Activated T-cell treated with anti-CD3 and anti-CD28 coated beads, Interleukin-2, amount 50 U/mL, for 72 hours (primary cell): ENCODE data around the gene ZNF225. TPM values are rescaled to one million over a fixed set of nuclear protein-coding genes. Genes with fewer than 3 reads are reported as not detected.
"Not testable (repeated sequence)": the region's sequence is repeated elsewhere in the genome, so short reads cannot be mapped to it uniquely, and the experiment has no call there.

ENCODE experiments used
- ATAC-seq, 2 donors: fragments of 150-1000 bp; cut with Tn5 transposase; replicated peaks in 1 of 2; 2 replicates each; pipeline ENCODE4 v1.10.0; 2021; ENCODE audit warnings: moderate library complexity in 2 of 2, mild to moderate bottlenecking in 1 of 2
- DNase-seq, 2 donors: peaks; one replicate each; pipeline ENCODE4 v3.0.0; 2021 to 2022; ENCODE audit warnings: mixed read lengths in 1 of 2
- H3K27ac Mint-ChIP-seq: one replicate; pipeline ENCODE4 v1.8.0; 2022; ENCODE audit warnings: mild to moderate bottlenecking, moderate library complexity, mixed read lengths
- H3K27me3 Mint-ChIP-seq: one replicate; pipeline ENCODE4 v1.8.0; 2022; ENCODE audit warnings: low read depth, mixed read lengths
- H3K36me3 Mint-ChIP-seq, 2 donors: one replicate each; pipeline ENCODE4 v1.8.0; 2022; ENCODE audit warnings: mixed read lengths in 2 of 2, mild to moderate bottlenecking in 1 of 2; ENCODE audit not compliant: insufficient read depth in 2 of 2
- H3K4me1 Mint-ChIP-seq: one replicate; pipeline ENCODE4 v1.8.0; 2022; ENCODE audit warnings: low read depth, mixed read lengths
- H3K4me3 Mint-ChIP-seq, 2 donors: one replicate each; pipeline ENCODE4 v1.8.0; 2022; ENCODE audit warnings: mild to moderate bottlenecking in 2 of 2, mixed read lengths in 2 of 2, moderate library complexity in 2 of 2
- H3K9me3 Mint-ChIP-seq, 2 donors: one replicate each; pipeline ENCODE4 v1.8.0; 2022; ENCODE audit warnings: mixed read lengths in 2 of 2
- total RNA-seq, 2 donors: library from RNA; stranded (reverse); gene quantifications; one replicate each; pipeline ENCODE4 v1.2.3, GENCODE V29; 2022

The ZNF225 gene
- total RNA-seq, 2 donors from 2014 or later: 1.9 to 3.0 TPM

GRCh38 chr19:44112802-44113137, 429 bp upstream of the ZNF225 start:
- DNase-seq (no peak), ATAC-seq (no peak)
- Mint-ChIP-seq H3K27ac (peak overlapping the region; percentile 95), H3K4me1 (peaks cover 22% of the 10 kb centered on the region), H3K27me3 (no peaks in the 10 kb centered on the region), H3K36me3 (peaks cover 15 to 43% of the 10 kb centered on the region in 2 donors), H3K4me3 (peak overlapping the region; percentile 98 to 99), H3K9me3 (peaks cover 4 to 19% of the 10 kb centered on the region in 2 donors)

DNA sequence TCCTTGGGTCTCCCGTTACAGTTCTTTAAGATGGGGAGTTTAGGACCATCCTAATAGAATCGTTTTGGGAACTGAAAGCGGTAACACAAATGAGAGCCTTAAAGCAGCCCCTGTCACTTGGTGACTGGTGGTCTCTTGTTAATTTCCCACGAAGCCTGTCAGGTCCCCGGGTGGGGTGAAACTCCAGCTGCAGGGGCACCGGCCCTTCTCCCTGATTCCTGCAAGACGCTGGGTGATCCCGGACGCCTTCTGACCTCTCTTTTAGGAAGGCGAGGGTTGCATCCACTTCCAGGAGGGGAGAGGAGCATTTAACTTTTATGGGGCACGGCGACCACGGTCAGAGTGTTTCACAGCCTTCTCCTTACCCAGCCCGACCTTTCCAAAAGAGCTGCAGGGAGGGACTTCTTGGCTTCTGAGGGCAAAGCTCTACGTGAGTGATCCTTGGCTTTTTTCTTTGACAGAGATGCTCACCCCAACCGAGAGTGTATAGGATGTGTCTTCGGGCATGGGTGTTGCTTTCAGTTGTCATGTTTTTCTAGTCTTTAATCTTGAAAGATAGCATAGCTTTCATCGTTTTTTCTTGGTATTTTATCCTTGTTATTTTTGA, 688 bp downstream of the ZNF225 start:
- no peaks in the 10 kb centered on the region for H3K27me3 Mint-ChIP-seq
- ATAC-seq: peak in 1 of 2 donors; percentile 10
- H3K9me3 Mint-ChIP-seq: peaks cover 4 to 11% of the 10 kb centered on the region in 2 donors
- peaks cover 11 to 44% of the 10 kb centered on the region in 2 donors for H3K36me3 Mint-ChIP-seq
- peak overlapping the region; percentile 98 to 99 for H3K4me3 Mint-ChIP-seq
- H3K27ac Mint-ChIP-seq: peak overlapping the region; percentile 95
- peaks cover 22% of the 10 kb centered on the region for H3K4me1 Mint-ChIP-seq
- no peak for DNase-seq

GRCh38 chr19:44121162-44121561, 8.0 kb downstream of the ZNF225 start:
- Mint-ChIP-seq H3K9me3 (peaks cover 25 to 30% of the 10 kb centered on the region in 2 donors), H3K36me3 (peaks cover 52 to 81% of the 10 kb centered on the region in 2 donors)
- not testable (repeated sequence) for H3K4me3 Mint-ChIP-seq, ATAC-seq, H3K27ac Mint-ChIP-seq, H3K27me3 Mint-ChIP-seq, DNase-seq, H3K4me1 Mint-ChIP-seq

GRCh38 chr19:44131955-44132354, 18.8 kb downstream of the ZNF225 start:
- ATAC-seq (no peak), DNase-seq (no peak)
- H3K36me3 Mint-ChIP-seq: peaks cover 19 to 37% of the 10 kb centered on the region in 2 donors
- H3K9me3 Mint-ChIP-seq: peaks cover 12 to 19% of the 10 kb centered on the region in 2 donors
- no peaks in the 10 kb centered on the region for H3K4me1 Mint-ChIP-seq
- H3K27ac Mint-ChIP-seq: no peak overlapping the region
- no peak overlapping the region for H3K4me3 Mint-ChIP-seq
- no peaks in the 10 kb centered on the region for H3K27me3 Mint-ChIP-seq

DNA sequence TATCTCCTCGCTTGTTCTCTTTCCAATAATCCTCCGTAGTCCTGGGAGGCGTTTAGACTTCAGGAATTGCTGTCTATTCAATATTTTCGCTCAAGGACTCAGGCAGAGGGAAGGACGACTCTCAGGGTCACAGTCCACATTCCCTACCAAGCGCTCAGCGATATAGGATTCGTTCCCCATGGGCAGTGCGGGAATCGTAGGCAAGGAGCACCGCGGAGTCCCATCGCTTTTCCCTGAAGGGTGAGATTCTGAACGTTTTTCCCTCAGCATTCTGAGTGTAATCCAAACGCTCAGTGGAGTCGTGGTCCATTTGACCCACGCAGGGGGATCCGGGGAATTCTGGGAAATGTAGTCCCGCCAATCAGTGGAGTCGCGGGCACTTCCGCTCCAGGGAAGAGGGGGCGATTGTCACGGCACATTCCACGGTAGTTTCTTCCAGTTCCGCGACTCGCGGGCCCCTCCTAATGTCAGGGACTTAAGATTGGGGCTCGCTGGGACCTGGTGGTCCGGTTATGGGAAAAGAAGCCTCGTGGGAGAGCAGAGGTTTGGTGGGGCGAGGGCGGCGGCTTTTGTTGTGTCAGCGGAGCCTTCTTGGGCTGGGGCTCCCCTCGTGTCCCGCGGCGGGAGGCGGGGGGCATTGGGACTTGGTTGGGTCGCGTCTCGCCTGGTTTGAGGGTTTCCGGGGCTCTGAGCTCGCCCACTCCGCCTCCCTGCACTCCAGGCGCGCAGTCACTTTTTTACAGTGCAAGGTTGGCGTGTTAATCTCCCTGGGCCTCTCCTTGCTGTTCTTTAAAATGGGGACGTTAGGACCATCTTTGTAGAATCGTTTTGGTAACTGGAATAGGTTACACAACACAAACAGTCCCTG, 28.2 kb downstream of the ZNF225 start, which contains the start of gene ZNF234:
ZNF234 (plus strand) TSS at position 364 of the 868 bp plus-strand sequence. CDS start 3,079 bp downstream, outside the sequence.
- Mint-ChIP-seq H3K36me3 (peaks cover 22 to 26% of the 10 kb centered on the region in 2 donors), H3K4me3 (peak within 1 kb of the TSS; percentile 93 to 96), H3K27ac (peak within 1 kb of the TSS; percentile 92)

DNA sequence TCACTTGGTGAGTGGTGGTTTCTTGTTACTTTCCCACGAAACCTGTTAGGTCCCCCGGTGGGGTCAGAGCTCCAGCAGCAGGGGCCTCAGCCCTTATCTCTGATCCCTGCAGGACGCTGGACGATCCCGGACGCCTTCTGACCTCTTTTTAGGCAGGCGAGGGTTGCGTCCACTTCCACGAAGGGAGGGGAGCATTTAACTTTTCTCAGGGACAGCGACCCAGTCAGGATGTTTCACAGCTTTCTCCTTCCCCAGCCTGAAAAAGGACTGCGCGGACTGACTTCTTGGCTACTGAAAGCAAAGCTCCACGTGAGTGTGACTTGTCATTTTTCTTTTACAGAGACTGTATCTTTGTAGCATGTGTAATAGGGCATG, 28.8 kb downstream of the ZNF225 start:
- H3K4me1 Mint-ChIP-seq: peaks cover 14% of the 10 kb centered on the region
- ATAC-seq: peak; percentile 31 to 40

More for the DNA sequence above, 28.2 kb downstream of the ZNF225 start, which contains the start of gene ZNF234:
- H3K4me1 Mint-ChIP-seq: peaks cover 14% of the 10 kb centered on the region
- DNase-seq (peak; percentile 72 to 73), ATAC-seq (peak; percentile 90 to 94)
- no peaks in the 10 kb centered on the region for H3K27me3 Mint-ChIP-seq
- H3K9me3 Mint-ChIP-seq: peaks cover 3 to 8% of the 10 kb centered on the region in 2 donors

DNA sequence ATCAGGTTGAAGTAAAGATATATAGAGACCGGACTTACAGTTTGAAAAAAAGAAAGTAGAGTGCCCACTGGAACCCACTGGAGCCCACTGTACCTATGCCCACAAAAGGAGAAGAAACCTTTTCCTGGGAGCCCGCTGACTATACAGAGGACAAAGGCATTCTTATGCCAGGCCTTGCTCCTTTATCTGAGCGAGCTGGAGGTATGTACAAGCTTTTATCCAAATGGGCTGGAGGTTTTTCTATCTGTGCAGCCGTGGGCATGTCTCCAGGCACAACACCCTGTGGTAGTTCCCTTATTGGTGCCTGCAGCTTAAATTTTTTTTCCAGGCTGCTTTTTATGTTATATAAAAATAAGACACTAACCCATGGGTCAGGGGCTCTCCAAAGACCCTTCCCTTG, 36.6 kb downstream of the ZNF225 start:
- Mint-ChIP-seq H3K9me3 (peaks cover 7 to 15% of the 10 kb centered on the region in 2 donors), H3K4me3 (no peak overlapping the region), H3K4me1 (no peaks in the 10 kb centered on the region), H3K27ac (no peak overlapping the region), H3K36me3 (peaks cover 42 to 62% of the 10 kb centered on the region in 2 donors), H3K27me3 (no peaks in the 10 kb centered on the region)
- no peak for DNase-seq
- no peak for ATAC-seq

More for the DNA sequence above, 28.8 kb downstream of the ZNF225 start:
- peak in 1 of 2 donors; percentile 1 for DNase-seq
- Mint-ChIP-seq H3K27ac (peak overlapping the region; percentile 92), H3K4me3 (peak overlapping the region; percentile 93 to 96), H3K9me3 (peaks cover 0 to 5% of the 10 kb centered on the region in 2 donors), H3K27me3 (no peaks in the 10 kb centered on the region), H3K36me3 (peaks cover 22 to 24% of the 10 kb centered on the region in 2 donors)

DNA sequence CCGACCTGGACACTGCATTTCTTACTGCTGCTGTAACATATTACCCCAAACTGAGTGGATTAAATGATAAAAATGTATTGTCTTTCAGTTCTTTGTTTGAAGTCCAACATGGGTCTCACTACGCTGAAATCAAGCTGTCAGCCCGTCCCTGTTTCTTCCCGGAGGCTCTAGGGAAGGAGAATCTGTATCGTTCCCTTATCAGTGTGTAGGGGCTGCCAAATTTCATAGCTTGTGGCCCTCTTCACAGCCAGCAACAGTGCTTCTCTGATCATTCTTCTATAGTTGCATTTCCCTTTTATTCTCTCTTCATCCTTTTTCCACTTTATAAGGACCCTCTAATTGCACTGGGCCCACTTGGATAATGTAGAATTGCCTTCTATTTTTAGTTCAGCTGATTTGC, 38.3 kb downstream of the ZNF225 start:
- Mint-ChIP-seq H3K27me3 (no peaks in the 10 kb centered on the region), H3K9me3 (peaks cover 10 to 19% of the 10 kb centered on the region in 2 donors), H3K36me3 (peaks cover 43 to 60% of the 10 kb centered on the region in 2 donors), H3K27ac (no peak overlapping the region), H3K4me3 (no peak overlapping the region), H3K4me1 (no peaks in the 10 kb centered on the region)
- DNase-seq (no peak), ATAC-seq (no peak)

- H3K4me3 Mint-ChIP-seq: no peak overlapping the region
- peaks cover 17 to 34% of the 10 kb centered on the region in 2 donors for H3K9me3 Mint-ChIP-seq
- H3K36me3 Mint-ChIP-seq: peaks cover 40 to 57% of the 10 kb centered on the region in 2 donors
- ATAC-seq (no peak), DNase-seq (no peak)
- H3K27me3 Mint-ChIP-seq: no peaks in the 10 kb centered on the region
- no peak overlapping the region for H3K27ac Mint-ChIP-seq
- H3K4me1 Mint-ChIP-seq: no peaks in the 10 kb centered on the region
Observed at GRCh38 chr19:44156475-44156874, 43.3 kb downstream of the ZNF225 start.

DNA sequence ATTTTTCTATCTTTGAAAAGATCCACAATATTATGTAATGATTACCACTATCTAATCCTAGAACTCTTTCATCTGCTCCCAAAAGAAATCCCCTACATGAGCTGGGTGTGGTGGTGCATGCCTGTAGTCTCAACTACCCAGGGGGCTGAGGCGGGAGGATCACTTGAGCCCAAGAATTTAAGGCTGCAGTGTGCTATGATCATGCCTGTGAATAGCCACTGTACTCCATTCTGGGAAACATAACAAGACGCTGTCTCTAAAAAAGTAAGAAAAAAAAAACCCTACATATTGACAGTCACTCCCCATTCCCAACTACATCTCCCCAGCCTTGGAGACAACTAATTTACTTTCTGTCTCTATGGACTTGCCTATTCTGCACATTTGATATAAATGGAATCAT, 50.6 kb downstream of the ZNF225 start:
- H3K27me3 Mint-ChIP-seq: no peaks in the 10 kb centered on the region
- H3K4me1 Mint-ChIP-seq: peaks cover 31% of the 10 kb centered on the region
- H3K27ac Mint-ChIP-seq: peak overlapping the region; percentile 47
- ATAC-seq (no peak), DNase-seq (no peak)
- H3K9me3 Mint-ChIP-seq: peaks cover 13 to 26% of the 10 kb centered on the region in 2 donors
- peaks cover 25 to 41% of the 10 kb centered on the region in 2 donors for H3K36me3 Mint-ChIP-seq
- no peak overlapping the region for H3K4me3 Mint-ChIP-seq

DNA sequence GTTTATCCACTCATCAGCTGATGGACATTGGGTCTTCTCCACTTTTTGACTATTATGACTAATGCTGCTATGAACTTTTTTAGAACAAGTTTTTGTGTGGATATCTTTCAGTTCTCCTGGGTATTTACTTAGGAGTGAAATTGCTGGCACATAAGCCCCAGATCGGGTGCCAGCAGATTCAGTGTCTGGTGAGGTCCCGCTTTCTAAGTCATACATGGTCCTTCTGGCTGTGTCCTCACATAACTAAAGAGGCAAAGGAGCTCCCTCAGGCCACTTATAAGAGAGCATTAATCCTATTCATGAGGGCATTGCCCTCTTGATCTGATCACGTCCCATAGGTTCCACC, 51.1 kb downstream of the ZNF225 start:
- peak overlapping the region; percentile 99 for H3K27ac Mint-ChIP-seq
- peaks cover 13 to 28% of the 10 kb centered on the region in 2 donors for H3K9me3 Mint-ChIP-seq
- H3K4me1 Mint-ChIP-seq: peaks cover 32% of the 10 kb centered on the region
- DNase-seq: no peak
- ATAC-seq: no peak
- H3K4me3 Mint-ChIP-seq: peak overlapping the region; percentile 93 to 99
- peaks cover 25 to 46% of the 10 kb centered on the region in 2 donors for H3K36me3 Mint-ChIP-seq
- no peaks in the 10 kb centered on the region for H3K27me3 Mint-ChIP-seq

GRCh38 chr19:44164673-44165512, 51.7 kb downstream of the ZNF225 start, which contains the start of gene ZNF226:
TSS of gene ZNF226 (plus strand) at chr19:44165100. CDS start at chr19:44170081, 4,981 bp downstream.
- Mint-ChIP-seq H3K4me3 (peak within 1 kb of the TSS; percentile 93 to 99), H3K9me3 (peaks cover 13 to 28% of the 10 kb centered on the region in 2 donors), H3K36me3 (peaks cover 29 to 51% of the 10 kb centered on the region in 2 donors)

More at GRCh38 chr19:44164673-44165512, 51.7 kb downstream of the ZNF225 start, which contains the start of gene ZNF226:
- H3K4me1 Mint-ChIP-seq: peaks cover 32% of the 10 kb centered on the region
- DNase-seq: peak; percentile 77 to 85
- ATAC-seq: peak; percentile 89
- peak within 1 kb of the TSS; percentile 99 for H3K27ac Mint-ChIP-seq
- no peaks in the 10 kb centered on the region for H3K27me3 Mint-ChIP-seq
